Stimulated activated CD4-positive, alpha-beta T cell treated with anti-CD3 and anti-CD28 coated beads, TNF-alpha, amount 100 ng/mL, for 48 hours (primary cell): ENCODE measurements around the gene PLEKHG5.

Experiments
- DNase-seq, 3 donors: peaks; one replicate each; pipeline ENCODE4 v3.0.0-alpha.2; 2020; ENCODE audit warnings: low read depth in 3 of 3

PLEKHG5 gene, protein sequence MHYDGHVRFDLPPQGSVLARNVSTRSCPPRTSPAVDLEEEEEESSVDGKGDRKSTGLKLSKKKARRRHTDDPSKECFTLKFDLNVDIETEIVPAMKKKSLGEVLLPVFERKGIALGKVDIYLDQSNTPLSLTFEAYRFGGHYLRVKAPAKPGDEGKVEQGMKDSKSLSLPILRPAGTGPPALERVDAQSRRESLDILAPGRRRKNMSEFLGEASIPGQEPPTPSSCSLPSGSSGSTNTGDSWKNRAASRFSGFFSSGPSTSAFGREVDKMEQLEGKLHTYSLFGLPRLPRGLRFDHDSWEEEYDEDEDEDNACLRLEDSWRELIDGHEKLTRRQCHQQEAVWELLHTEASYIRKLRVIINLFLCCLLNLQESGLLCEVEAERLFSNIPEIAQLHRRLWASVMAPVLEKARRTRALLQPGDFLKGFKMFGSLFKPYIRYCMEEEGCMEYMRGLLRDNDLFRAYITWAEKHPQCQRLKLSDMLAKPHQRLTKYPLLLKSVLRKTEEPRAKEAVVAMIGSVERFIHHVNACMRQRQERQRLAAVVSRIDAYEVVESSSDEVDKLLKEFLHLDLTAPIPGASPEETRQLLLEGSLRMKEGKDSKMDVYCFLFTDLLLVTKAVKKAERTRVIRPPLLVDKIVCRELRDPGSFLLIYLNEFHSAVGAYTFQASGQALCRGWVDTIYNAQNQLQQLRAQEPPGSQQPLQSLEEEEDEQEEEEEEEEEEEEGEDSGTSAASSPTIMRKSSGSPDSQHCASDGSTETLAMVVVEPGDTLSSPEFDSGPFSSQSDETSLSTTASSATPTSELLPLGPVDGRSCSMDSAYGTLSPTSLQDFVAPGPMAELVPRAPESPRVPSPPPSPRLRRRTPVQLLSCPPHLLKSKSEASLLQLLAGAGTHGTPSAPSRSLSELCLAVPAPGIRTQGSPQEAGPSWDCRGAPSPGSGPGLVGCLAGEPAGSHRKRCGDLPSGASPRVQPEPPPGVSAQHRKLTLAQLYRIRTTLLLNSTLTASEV

DNA sequence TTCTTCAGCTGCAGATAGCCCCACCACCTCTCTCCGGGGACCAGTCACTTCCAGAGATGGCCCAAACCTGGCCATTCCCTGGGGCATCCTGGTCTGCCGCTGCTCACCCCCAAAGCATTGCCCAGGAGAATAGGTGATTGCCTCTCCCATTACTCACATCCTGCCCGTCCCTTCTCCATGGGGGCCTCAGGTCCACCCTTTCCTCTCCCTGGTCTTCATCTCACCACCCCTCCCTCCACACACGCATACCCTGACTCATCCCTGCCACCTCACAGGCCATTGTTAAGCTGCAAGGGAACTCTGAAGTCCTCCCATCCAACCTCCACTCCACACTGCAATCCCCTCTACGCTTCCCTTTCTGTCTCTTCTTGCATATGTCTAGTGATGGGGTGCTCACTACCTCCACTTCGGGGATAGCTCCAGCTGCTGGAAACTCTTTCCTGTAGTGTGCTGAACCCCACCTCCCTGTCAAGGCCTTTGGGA lies at the start of gene PLEKHG5:
PLEKHG5 (minus strand) TSS at position 188 of the 483 bp plus-strand sequence. CDS start 14,096 bp downstream, outside the sequence.
- no peak for DNase-seq

DNA sequence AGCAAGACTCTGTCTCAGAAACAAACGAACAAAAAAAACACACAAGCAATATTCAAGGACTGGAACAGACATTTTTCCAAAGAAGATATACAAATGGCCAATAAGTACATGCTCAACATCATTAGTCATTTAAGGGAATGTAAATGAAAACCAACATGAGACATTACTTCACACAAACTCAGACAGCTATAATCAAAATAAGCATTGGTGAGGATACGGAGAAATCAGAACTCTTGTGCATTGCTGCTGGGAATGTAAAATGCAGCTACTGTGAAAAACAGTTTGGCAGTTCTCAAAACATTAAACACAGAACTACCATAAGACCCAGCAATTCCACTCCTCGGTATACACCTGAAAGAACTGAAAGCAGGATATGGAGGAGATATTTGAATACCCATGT lies 47.5 kb upstream of the PLEKHG5 start:
- DNase-seq: no peak

DNA sequence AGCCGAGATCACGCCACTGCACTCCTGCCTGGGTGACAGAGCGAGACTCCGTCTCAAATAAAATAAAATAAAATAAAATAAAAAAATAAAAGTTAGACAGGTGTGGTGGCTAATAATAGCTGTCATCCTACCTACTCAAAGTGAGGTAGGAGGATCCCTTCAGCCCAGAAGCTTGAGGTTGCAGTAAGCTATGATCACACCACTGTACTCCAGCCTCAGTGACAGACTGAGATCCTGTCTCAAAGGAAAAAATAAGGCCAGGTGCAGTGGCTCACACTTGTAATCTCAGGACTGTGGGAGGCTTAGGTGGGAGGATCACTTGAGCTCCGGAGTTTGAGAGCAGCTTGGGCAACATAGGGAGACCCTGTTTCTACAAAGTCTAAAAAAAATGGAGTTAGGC lies 44.8 kb upstream of the PLEKHG5 start:
- no peak for DNase-seq

DNA sequence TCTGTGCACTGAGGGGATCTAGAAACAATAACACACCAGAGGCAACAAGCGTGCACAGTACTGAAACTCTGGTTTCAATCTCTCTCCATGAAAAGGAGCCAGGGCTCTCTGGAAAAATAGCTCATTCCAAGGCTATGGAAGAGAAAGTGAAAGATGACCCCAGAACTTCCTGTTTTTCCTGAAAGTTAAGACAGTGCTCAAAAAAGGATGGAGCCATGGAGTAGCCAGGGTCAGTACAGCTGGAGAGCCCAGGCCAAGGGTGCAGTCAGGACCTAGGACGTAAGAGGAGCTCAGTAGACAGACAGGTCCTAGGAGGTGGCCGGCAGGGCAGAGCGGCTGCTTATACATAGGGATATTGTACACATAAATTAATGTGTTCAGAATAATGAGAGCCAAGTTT lies 43.7 kb upstream of the PLEKHG5 start:
- no peak for DNase-seq

DNA sequence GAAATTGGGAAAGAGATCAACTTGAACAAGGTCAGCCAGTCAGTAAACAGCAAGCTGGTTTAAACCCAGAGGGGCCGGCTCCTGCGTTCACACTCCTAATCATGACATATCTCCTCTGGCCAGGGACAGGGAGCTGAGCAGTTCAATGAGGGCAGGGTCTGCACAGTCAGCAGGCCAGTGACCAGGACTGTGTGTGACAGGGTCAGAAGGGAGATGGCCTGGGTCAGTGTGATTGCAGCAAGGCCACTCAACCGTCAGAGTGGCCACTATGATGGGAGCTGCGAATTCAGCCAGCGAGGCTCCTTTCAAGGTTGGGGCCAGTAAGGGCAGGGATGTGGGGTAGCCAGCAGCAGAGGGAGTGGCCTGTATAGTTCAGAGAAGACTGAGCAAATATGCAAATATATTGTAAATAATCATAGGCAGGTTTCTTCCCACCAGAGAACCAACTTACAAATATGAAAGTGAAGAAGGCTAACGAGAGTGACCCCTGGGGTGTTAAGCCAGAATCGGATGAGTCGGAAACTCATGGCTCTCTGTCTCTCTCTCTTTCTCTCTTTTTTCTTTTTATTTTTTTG lies 42.9 kb upstream of the PLEKHG5 start:
- no peak for DNase-seq

DNA sequence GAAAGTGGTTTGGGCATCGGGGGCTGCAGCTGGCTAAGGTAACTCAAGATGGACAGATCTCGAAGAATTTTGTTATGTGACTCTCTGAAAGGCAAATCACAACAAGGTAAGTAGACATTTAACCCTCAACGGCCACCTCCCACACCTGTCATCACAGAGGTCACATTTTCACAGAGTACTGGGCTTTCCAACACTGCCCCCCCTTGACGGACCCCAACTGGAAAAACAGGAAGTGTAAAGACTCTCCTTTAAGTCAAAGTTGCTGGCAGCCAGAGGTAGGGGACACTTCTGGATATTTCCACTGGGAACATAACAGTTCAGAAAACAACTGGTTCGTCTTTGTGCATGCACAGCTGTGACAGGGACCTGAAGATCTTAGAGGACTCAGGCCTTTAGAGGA lies 40.5 kb upstream of the PLEKHG5 start:
- no peak for DNase-seq

DNA sequence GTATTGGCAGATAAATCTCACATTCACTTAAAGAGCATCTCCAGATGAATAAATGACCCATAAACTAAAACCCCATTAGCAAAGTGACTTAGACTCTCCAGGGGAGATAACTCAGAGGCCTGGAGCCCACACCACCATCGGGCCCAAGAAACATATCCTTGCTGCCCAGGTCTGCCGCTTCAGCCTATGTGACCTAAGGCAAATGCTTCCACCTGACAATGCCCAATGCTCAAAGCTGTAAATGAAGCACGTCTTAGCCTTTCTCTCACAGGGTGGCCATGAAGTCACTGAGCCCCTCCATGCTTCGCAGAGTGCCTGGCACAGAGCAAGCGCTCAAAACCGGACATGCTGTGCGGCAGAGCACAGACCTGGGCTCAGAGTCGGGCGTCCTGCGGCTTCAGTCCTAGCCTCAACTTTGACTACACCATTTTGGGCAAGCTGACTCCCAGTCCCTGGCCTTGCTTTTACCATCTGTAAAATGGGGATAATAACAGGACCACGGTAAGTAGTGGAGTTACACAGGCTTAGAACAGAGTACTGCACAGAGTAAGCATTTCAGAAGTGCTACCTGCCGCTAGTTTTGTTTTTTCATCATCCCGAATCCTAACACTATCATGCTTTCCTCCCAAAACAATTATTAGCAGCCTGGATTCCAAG lies 39.2 kb upstream of the PLEKHG5 start:
- no peak for DNase-seq

DNA sequence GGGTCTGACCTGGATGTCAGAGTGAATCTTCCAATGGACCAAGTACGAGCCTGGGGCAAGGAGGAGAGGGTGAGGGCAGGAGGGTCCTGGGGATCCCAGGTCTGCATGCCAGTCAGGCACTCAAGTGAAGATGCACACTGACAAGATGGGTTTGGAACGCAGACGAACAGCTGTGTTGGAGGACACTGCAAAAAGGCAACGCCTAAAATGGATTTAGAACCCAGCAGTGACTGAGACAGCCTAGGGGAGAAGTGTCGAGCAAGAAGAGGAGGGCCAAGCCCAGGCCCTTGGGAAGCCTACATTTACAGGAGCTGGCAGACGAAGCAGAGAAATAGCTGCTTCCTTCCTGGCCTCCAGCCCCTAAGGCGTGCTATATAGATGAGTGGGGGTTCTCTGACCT lies 37.0 kb upstream of the PLEKHG5 start:
- DNase-seq: no peak

DNA sequence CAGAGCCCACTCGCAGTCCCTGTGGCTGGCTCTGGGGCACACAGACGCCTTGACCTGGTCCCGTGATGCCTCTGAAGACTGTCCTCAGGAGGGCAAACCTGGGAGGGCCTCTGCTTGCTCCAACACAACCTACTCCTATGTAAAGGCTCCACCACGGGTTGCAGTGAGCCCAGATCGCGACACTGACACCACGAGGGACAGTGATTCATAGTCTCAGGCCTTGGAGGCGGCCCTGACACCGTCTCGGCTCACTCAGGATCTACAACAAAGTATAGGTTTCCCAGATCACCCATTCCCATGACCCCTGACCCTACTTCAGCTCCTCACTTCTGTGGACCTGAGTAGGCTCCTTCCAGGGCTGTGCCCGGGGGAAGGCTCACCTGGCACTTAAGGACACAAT lies 34.8 kb upstream of the PLEKHG5 start:
- no peak for DNase-seq

DNA sequence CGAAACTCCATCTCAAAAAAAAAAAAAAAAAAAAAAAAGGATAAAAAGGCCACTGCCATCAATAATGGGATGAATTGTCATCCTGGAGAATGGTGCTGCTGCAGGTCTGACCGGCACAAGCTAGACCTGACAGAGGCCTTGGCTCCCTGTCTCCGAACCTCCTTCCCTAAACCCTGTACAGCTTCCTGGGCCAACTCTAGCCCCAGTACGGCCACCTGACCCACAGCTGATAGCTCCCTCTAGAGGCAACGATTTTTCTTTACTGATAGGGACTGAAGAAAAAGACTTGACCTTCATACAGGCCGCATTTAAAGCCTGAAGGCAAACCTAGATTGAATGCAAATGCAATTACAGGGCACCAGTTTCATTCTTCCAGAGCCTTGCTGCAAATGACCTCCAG lies 32.1 kb upstream of the PLEKHG5 start:
- DNase-seq: no peak

DNA sequence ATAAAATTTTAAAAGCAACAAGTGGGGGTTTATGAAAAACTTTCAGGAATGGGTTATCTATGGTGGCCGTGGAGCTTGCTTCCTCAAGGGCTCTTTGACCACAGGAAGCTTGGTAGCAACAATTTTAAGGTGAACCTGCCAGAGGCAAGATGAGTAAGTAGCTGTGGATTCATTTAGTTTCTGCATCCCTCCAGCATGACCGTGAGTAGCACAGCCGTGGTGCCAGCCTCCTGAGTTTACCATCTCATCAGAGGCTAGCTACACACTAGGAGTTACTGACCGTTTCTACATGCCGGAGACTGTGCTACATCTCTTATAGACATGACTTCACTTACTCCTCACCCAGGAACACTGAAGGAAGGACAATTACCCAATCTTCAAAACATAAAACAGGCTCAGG lies 30.1 kb upstream of the PLEKHG5 start:
- DNase-seq: no peak

DNA sequence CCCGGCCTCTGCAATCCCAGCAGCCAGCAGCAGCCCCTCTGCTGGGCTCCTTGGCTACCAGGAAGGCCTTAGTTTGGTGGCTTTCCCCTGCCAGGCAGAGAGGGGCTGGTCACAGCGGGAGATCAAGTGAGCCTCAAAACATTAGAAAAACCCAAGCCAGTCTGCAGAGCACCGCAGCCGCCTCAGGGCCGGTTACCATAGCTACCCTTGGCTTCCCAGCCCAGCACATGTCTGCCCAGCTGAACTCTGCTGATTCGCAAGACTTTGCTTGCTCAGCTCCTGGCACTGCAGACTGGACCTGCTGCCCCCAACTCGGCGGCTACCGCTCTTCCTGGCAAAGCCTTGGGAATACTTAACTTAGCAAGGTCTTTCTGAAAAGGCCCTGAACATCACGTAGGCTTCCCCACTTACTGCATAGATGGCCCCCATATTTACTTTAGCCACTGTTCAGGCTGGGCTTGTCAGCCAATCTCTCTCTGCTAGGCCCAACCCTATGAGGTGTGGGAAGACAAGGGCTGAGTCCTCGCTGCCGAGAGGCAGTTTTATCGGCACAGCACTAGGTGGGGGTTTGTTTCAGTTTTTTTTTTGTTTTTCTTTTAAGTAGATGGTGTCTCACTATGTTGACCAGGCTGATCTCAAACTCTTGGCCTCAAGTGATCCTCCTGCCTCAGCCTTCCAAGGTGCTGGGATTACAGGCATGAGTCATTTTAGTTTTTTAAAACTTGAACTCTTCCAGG lies 28.6 kb upstream of the PLEKHG5 start:
- no peak for DNase-seq

DNA sequence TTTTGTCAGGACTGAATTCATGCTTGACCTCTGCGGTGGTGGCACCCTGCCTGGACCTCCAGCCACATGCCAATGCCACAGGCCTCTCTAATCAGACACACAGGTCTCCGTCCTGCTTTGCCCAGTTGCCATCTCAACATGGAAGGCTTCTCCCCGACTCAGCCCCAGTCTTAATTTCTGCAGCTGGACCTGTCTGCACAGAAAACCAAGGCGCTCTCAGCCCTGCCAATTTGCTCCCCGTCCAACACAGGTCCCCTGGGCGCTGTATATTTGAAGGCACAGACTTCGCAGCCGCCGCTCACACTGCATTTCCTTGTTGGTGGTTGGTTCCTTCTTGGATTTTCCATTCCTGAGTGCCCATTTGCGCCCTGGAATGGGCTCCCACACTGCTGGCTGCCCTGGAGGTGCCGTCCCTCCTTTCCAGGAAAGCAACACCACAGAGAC lies 28.0 kb upstream of the PLEKHG5 start:
- no peak for DNase-seq

DNA sequence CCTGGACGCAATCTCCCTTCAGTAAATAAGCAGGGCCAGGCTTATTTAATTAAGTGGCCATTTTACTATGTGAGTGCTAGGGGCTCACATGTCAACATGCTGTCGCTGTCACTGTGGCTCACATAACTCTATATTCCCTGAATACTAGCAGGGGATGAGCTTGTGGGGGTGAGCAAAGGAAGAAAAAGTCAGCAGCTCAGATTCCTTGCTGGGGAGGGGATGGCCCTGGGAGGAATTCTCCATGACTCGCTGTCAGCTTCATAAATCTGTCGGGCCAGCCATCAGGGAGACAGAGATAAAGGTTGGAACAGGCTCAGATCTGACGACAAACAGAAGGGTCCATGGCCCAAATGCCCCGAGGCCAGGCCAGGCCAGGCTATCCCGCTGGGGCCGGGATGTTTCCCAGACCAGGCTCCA lies 26.0 kb upstream of the PLEKHG5 start:
- DNase-seq: no peak

DNA sequence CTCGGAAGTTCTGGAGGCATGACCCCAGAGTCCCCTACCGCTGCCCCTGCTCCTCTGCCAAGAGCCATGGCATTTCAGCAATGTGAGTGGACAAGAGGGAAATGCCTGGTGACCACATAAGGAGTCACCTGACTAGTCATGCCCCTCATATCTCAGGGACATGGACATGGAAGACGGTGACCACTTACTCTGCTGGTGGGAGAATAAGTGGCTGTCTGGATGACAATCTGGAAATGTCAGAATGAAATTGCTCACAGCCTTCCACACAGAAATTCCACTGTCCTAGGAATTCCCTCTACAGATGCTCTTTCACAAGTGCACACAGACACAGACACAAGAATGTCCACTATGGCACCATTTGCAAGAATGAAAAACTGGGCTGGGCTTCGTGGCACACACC lies 24.3 kb upstream of the PLEKHG5 start:
- no peak for DNase-seq

DNA sequence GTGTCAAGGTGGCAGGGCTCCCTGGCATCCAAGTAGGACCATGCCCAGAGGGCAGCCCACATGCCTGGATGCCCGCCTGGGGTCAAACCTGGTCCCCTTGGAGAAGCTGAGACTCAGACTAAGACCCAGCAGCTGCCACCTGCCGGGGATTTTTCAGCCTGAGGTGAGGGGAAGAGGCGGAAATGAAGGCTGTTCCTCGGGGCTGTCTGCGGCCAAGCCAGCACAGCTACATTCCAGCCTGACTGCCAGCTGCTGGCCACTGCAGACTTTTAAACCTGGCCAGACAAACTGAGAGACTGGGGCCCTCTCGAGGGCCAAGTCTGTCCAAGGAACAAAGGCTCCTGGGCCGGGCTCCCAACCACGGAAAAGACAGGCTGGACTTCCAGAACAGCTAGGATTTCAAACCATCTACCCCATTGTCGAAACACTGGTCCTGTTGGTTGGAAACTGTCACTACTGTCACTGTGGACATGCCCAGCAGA lies 21.9 kb upstream of the PLEKHG5 start:
- DNase-seq: no peak

DNA sequence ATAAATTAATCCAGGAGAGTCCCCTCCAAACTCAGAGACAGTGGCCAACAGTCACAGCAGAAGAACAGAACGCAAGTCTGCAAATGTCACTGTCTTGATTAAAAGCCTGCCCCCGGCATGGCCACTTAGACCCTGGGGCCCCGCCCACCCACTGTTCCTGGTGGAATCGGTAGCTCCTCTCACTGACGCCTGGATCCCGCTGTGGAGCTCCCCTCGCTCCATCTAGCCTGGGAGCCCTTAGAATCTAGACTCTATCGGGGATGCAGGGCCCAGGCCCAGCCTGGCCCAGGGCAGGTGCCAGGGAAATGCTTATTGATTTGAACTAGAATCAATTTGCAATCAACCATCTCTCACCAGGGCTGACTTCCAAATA lies 21.4 kb upstream of the PLEKHG5 start:
- DNase-seq: no peak

DNA sequence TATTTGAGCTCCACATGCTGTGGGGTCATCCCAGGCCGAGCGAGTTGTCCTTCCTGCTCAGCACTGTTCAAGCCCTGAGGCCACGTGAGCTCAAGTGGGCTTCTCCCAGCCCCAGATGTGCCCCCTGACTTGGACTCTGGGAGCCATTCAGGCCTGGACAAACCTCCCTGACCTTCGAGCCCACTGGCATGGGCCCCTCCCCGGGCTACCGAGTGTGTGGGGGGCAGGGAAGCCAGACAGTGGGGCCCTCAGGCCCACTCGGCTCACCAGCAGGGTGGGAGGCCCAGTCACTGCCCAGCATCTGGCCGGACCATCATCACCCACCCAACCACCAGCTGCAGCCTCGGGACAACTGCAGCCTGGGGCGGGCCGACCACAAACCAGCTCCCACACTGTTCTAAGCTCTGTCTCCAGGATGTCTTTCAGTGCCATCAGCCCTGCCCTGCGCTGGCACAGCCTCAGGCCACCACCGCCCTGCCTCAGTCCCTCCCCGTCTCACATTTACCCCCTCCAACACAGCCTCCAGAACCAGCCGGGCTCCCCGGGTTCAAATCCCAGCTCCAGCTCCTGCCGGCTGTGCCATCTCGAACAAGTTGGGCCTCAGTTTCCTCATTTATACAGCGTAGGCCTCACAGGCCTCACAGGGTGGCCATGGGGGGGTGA lies 20.9 kb upstream of the PLEKHG5 start:
- DNase-seq: no peak

DNA sequence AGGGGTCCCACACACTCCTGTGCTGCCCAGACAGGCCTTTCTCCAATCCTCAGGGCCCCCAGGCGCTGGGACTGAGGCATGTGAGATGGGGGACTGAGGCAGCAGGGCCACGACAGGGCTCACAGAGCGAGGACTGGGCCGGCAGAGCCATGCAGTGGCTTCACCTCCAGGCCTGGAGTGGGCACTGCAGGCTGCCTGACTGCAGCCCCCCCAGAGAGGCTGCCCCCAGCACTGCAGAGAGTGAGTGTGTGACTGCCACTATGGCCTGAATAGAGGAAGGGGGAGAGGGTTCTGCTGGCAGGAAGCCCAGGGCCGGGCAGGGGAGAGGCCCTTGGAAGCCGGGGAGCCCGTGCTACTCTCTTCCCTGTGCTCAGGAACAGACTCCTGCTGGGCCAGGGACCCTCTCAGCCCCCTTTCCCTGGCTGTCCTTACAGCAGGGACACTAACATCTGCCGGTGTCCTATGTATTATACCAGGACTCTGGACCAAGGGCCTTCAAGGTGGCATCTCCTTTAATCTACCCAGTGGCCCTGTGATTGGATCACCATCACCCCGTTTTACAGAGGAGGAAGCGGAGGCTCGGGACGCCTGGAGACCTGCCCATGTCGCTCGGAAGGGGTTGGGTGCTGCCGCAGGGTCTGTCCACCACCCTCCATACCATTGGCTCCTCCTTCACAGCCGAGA lies 20.2 kb upstream of the PLEKHG5 start:
- no peak for DNase-seq

DNA sequence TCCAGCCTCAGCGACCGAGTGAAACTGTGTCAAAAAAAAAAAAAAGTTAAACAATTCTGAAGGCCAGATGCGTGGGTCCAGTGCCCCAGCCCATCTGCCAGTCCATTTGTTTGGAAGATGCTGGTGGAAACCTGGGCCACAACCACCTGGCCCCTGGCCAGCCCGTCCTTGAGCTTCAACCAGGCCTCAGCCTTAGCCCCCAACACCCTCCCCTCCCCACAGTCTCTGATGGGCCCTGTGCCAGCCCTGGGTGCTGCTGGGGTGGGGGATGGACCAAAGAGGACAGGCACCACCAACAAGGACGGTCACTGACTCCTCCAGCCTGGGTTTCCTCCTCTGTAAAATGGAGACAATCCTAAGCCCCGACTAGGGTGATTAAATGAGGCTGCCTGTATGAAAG lies 19.6 kb upstream of the PLEKHG5 start:
- no peak for DNase-seq
